HG02973 (cell line): ENCODE results near the gene HTR1D.

Experiments used
- ATAC-seq: cut with Tn5 transposase; IDR thresholded peaks from one replicate; pipeline ENCODE4 v1.9.1; 2021; ENCODE audit warnings: moderate library complexity; ENCODE audit not compliant: unreplicated experiment

The HTR1D gene

DNA sequence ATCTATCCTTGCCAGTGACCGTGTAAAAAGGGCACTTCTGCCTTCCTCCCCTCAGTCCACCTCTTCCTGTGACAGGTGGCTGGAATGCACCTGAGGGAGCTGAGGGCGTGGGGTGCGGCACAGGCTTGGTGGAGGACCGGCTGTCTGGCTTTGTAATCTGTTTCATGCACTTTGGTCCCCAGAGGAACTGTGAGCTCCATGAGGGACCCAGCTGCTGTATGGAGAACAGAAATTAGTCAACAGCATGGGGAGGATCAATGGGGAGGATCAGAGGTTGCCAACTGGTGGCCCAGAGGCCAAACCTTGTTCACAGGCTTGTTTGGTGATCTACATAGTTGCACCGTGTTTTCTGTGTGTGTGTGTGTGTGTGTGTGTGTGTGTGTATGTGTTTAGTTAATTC is 29.7 kb downstream of the HTR1D start:
- no peak for ATAC-seq

DNA sequence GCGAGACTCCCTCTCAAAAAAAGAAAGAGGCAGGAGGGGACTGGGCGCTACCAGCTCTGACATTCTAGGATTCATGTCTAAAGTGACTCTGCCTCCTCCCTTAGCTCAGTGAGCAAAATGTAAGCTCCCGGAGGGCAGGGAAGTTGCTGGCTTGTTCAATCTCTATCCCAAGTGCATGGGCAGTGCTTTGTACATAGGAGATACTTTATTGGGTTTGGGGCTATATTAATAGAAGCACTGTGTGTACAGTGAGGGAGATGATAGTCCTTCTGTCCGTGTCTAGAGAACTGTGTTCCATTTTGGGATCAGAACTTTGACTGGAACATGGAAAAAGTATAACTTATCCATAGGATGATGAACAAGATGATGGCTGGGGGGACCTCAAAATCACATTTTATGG is 31.9 kb downstream of the HTR1D start:
- ATAC-seq, result no peak

DNA sequence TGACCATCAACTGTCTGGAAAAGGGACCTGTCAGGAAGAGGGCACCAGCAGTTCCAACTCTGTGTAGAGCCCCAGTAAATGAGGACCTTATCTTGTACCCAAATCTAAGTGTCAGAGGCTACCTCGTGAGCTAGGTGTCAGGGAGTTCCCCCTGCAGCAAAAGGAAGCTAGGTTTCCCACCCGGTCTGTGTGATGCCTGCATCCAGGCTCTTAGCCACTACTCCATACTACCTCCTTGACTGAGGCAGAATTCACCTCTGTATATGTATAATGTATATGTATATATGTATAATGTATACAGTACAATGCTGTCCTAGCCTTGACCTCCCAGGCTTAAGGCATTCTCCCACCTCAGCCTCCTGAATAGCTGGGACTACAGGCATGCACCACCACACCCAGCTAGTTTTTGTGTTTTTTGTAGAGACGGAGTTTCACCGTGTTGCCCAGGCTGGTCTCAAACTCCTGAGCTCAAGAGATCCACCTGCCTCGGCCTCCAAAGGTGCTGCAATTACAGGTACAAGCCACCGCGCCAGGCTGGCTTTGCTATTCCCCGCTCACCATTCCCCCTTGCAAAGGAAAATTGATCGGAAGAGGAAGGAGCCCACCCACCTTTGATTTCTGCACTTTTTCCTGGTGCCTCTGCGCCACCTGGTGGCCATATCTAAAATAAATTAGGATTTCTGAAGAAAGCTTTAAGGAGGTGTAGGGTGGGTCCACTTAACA is 32.9 kb downstream of the HTR1D start:
- ATAC-seq, result no peak

DNA sequence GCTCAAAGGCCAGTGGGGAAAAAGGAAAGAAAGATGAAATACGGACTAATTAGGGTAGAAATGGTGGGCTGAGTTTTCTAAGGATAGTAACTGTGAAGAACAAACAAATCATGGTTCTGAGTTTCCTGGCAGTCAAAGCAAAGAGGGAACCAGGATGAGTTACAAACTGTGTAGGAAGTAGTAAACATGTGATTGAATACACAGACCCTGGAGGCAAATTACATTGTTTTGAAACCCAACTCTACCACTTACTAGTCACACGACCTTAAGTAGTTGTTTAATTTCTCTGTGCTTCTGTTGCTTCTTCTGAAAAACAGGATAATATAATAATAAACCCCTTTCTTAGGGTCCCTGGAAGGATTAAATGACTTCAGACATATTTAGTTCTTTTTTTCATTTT is 37.4 kb downstream of the HTR1D start:
- ATAC-seq, result no peak

DNA sequence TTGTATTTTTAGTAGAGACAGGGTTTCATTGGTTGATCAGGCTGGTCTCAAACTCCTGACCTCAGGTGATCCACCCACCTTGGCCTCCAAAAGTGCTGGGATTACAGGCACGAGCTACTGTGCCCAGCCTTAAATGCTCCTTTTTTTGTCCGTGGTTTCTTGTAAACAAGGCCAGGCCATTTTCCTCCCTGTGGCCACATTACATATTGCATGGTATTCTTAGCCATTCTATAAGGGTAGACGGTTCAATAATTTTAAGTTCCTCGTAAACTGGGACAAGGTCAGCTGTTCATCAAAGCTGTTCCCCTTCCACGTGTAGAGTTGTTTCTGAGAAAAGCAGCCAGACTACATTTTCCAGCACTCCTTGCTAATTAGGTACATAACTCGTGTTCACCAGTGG is 38.4 kb downstream of the HTR1D start:
- ATAC-seq, result no peak

DNA sequence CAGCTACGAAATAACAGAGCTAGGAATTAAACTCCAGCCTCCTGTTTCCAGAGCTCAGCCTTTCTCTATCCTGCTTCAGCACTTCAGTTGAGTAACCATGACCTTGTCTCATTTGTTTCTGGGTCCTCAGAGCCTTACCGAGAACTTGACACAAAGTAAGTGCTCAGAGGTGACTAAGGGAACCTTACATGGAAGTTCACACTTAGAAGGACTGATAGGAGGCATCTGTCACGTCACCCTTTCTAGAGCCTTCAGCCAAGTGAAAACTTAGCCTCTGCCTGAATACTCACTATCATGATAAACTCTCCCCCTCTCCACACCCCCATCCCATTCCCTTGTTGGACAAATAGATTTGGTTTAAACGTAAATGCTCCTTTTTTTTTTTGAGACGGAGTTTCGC is 38.9 kb downstream of the HTR1D start:
- no peak for ATAC-seq

DNA sequence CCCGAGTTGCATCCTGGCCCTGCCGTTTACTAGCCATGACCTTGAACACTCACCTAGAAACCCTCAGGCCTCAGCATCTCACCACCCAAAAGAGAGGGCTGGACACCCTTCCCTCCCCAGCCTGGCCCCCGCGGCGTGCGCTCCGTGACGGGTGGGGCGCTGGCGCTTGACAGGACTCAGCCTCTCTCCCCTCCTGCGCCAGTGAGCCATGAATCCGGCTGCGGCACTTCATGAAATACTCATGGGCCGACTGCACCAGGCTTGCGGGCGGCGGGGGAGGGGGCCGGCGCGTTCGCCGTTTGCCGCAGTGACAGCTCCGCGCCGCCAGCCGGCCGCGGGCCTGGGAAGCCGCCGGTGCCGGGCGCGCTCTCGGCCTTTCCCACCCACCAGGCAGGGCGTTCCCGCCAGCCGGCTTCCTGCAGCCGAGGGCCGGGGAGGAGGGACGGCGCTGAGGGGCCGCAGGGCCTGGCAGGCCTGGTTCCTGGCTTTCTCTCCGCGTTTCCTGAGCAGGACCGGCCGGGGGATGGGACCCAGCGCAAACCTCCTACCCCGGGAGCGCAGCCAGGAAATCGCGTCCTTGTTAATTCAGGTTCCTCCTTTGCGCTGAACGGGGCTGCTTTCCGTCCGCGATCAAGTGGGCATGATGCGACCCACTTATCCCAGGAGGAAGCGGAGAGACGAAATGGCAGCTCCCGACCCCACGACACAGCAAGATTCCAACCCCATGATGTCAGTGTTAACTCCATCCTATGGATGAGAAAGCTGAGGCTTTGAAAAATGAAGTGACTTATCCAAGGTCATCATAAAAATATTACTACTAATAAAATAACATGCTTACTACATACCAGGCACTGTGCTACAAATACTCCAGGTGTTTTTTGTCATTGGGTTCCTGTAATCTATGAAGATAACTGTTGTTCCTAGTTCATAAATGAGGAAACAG is 39.6 kb downstream of the HTR1D start:
- no peak for ATAC-seq

DNA sequence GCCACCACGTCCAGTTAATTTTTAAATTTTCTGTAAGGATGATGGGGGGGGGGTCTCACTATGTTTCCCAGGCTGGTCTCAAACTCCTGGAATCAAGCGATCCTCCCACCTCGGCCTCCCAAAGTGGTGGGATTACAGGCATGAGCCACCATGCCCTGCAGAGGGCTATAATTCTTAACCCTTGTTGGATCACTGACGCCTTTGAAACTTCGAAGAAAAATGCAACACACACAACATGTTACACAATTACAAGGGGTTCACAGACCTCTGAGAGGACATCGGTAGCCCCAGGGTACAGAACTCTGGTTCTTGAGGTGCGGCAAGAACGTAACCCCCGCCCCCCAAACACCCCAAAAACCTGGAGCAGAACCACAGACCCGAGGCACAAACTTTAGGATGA is 40.3 kb downstream of the HTR1D start:
- no peak for ATAC-seq

DNA sequence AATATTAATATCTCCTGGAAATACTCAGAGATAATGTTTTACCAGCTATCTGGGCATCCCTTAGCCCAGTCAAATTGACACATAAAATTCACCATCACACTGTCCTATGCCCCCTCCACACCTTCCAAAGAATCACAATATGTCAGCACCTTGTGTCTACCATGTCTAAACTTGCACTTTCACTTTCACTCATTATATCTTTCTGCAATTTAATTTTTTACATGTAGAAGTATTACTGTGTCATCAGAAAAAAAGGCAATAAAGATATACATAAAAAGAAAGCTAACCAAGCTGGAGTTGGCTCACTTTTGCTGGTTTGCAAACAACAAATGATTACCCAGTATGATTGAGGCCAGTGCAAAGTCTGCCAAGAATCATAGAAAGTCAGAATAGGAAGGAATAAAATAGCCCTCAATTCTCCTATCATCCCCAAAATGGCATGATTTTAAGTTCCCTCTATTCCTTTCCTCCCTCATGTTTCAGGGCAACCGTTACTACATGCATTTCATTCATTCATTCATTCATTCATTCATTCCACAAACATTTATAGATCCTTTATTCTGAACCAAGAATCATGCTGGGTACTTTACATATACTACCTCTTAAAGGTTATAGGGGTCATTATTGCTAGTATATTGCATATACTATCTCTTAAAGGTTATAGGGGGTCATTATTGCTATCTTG is 42.7 kb downstream of the HTR1D start:
- ATAC-seq, result no peak

DNA sequence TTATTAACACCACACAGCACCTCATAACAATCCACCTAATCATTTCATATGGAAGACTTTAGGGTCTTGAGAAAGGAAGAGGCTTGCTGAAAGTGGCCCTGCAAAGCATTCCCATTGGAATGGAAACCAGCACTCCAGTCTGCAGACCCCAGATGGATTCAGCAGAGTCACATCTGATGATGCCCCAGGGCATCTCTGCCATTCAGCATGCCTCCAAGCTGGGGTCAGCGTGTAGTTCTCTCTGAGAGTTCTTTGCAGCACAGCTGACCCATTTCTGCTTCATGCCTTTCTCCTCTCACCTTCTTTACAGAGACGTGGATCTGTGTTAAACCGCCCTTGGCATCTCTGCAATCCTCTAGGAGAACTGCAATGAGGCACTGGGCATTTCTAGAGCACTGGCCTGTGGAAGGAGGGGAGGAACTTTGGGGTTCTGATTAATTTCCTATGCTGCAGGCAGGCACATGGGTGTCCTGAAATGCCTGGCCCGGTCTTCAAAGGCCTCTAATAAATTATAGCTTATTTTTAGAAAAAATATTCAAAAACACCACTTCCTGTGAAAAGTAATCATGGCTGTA is 46.0 kb downstream of the HTR1D start:
- no peak for ATAC-seq

DNA sequence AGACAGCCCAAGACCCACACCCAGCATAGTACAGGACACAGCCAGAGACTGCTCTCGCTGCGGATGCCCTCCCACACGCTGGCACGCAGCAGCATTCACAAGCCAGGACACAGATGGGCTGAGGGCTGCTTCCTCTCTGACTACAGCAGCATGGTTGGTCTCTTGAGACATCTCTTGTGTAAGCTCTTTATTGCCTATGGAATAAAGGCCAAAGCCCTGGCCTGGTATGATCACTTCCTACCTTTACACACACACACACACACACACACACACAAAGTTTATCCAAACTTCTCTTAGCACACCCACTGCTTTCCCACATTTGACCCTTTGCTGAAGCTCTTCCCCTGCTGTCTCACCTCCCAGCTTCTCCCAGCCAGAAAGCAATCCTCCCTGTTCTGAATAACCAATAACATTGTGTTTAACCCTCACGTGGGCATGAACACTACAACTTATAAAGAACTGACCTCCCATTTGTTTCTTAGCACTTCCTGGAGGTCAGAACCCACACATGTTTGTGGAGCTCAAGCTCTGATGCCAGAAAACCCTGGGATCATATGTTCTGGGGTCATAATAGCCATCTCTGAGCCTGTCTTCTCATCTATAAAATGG is 47.5 kb downstream of the HTR1D start:
- ATAC-seq, result no peak

DNA sequence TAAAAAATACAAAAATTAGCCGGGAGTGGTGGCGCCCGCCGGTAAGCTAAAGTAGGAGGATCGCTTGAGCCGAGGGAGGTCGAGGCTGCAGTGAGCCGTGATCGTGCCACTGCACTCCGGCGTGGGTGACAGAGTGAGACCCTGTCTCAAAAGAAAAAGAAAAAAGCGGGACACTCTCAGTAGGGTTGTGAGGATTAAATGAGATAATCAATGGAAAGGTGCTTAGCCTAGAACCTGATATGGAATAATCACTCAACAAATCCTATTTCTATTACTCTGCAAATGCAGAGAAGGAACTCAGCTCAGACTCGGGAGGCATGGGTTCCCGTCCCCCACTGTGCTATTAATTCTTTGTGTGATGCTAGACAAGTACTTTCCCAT is 48.1 kb downstream of the HTR1D start:
- ATAC-seq, result no peak

DNA sequence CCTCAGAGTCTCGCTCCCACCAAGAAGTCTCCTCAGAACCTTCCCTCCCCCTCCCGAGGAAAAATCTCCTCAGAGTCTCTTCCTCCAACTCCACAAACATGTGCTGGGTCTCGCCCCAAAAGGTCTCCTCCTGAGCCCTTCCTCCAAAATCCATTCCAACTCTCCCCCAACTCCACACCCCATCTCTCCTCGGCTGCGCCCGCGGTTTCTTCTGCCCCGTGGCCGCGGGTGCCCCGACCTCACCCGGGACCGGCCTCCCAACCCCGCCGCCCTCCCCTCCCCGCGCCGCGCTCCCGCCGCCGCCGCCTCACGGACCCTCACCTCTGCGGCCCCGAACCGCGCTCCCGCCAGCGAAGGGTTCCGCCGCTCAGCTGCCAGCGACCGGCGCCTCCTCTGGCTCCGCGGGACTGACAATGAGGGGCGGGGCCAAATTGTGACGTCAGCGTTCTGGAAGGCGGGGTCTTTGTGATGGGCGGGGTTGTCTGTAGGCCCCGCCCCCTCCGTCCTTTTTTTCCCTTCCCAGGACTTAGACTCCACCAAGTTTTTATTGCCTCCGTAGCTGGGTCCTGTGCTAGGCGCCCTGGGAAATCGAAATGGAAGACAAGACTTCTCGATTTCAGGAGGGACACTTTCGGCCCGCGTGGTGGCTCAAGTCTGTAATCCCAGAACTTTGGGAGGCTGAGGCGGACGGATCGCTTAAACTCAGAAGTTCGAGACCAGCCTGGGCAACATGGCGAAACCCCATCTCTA is 48.7 kb downstream of the HTR1D start, which contains the start of gene LUZP1:
Gene LUZP1 (minus strand): TSS at position 412 of the 750 bp plus-strand sequence.
- no peak for ATAC-seq

DNA sequence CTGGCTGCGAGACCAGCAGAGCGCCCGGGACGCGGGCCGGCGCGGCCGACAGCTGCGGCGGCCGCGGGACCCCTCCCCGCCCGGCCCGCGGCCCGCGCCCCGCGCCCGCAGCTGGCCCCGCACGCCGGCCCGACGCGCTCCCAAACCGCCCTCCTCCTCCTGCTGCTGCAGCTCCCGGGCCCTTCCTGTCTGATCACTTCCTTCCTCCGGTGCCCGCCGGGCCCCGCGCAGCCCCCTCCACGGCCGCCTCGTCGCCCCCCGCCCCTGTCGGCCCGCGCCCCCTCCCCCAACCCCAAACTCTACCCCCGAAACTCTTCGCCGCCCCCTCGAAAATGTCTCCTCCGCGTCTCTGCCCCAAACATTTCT is 49.2 kb downstream of the HTR1D start:
- no peak for ATAC-seq

DNA sequence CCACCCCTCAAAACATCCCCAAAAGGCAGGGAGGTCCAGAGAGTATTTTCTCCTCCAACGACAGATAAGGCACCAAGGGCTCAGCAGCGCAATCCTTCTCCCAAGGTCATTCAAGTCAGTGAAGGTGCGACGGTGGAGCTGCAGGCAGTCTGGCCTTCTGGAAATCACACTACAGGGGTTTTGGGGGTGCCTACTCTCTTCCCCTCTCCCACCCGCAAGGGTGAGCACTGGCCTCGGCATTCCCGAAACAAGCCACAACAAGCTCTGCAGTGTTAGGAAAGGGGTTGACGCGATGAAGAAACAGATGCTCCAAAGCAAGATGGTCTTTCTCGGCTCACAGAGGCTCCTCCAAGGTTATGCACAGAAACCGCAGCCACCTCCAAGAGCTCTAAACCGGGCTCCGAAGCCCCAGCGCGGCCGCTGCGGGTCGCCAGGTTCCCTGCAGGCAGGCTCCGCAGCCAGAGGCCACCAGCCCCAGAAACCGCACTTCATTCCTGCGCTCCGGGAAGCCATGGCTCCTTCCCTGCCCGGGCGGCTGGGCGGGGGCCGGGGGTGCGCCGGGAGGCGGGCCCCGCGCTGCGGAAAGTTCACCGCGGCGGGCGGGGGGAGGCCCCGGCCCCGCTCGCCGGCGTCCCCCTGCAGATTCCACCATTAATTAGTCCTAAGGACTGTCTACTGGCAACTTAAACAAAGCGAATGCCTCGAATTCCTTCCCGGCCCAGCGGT is 49.8 kb downstream of the HTR1D start:
- ATAC-seq, result no peak

DNA sequence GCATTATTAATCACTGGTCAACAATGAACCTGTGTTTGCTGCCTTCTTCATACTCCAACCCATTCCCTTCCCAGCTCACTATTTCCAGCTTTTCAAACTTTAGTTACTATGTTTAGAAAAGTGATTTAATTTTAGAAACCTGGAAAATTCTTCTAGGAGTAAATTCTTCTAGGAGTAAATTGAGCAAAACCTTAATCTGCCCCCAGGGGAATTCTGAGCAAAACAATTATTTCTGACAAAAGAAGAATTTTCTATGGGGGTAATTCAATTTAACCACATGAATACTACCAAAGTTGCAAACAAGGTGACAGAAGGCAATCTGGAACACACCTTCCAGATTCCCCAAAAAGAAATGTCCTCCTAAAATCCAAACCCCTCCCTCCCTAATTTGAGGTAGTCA is 50.4 kb downstream of the HTR1D start:
- ATAC-seq, result no peak

DNA sequence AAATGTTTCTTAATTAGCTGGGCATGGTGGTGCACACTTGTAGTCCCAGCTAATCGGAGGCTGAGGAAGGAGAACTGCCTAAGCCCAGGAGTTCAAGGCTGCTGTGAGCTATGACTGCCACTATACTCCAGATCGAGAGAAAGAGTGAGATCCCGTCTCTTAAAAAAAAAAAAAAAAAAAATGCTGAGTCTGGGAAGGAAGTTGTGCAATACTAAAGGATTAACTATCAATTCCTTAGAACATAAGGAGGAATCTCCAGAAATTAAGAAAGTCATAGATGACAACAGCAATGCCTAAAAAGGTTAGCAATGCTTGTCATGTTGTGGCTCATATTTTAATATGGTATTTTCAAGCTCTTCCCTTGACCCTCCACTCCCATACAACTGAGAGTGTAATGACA is 53.9 kb downstream of the HTR1D start:
- ATAC-seq, result no peak

DNA sequence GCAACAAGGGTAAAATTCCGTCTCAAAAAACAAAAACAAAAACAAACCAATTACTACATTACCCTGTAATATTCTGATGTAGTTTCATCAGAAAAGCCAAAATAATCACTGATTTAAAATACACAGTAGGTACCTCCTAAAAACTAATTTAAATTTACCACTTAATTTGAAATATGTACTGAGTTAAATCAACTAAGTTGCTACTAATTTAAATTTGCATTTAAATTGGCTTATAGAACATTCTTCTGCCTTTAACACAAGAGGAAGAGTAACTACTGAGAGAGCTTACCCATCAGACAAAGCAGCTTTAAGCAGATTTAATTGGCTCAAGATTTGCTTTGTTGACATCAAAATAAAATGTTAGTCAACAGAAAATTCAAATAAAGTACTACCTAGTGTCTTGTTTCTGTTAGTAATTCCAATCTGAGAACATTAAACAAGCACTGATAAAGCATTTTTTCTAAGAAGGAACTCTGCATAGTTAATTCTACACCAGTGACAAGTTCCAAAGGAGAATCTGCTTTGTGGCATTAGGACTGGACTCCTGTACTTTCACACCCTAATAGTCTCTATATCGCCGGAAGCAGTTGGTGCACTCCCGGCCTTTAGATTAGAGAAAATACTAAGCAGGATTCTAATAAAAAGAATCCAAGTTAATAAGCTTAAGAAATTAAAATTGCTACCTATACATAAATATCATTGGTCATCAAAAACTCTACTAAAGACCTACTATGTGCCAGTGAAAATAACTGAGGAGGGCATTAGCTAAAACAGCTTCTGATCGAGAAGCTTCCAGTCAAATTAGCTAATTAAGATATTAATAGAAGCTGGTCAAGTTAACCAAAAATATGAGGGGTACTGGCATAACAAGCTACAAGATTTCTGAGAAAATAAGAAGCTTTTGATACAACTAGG is 57.1 kb downstream of the HTR1D start:
- ATAC-seq, result no peak

DNA sequence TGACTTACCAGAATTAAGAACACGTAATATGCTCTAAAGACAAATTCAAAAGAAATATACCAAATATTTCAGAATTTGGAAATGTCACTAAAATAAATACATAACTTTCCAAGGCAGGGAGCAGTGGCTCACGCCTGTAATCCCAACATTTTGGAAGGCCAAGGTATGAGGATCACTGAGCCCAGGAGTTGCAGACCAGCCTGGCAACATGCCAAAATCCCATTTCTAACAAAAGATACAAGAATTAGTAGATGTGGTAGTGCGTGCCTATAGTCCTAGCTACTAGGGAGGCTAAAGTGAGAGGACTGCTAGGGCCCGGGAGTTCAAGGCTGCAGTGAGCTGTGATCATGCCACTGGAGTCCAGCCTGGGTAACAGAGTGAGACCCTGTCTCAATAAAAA is 60.4 kb downstream of the HTR1D start:
- ATAC-seq, result no peak
